NCI-H446 (cell line): Measurements from ENCODE around the gene IGFBP2.

Experiments used
- DNase-seq, 2 experiments: peaks; one replicate each; lab custom pipeline; 2025; lab: John Stamatoyannopoulos, UW

The IGFBP2 gene

DNA sequence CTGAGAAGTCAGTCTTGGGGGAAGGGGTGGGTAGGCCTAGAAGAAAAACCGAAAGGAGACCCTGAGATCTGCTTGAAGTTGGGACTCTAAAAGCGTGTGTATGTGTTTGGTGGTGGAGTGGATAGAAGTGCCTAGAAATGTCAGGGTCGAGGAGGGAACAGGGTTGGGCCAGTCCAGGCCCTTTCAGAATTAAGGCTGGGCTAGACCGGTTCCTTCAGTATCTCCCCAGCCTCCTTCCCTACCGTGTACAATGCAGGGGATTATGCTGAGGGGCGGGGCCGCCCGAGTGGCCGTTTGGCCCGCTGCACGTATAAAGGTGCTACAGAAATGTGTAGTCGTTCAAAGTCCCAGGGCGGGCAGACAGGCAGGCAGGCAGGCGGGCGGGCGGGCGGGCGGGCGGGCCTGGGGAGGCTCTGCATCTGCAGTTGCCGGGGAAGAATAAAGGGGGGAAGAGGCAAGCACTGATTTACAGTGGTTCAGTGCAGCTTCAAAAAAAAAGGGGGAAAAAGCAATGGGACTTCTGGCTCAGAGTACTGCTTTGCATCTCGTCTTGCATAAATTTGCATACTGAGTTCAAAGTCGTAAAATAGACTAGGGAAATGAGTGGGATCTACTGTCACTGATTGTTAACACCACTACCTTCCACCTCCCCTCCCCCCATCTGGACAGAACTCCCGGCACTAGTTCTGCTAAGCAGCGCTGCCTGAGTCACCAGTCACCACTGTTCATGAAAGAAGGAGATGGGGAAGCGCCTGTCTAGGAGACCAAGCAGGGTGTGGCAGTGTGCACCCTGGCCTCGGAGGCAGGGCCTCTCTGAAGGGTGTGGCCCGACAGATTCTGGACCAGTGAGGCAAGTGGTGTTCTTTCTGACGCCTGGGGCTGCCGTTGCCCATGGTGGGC is 3.6 kb downstream of the IGFBP2 start:
- no peak for DNase-seq

DNA sequence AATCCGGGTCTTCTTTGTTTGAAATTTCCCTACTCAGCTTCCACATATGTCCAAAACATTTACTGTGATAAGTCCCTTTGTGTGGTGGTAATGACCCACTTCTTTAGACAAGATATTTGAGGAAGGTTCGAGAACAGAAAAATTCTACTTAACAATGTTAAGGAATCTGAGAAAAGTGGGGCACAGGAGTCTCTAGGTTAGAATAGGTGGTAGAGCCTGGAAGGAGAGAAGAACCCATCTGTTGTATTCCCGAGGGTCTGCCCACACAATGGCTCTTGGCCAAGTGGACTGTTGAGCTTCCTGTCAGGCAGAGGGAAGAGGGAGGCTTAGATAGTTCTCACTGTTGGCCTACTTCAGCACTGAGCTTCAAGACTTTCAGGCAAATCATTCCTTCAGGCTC is 4.3 kb downstream of the IGFBP2 start:
- no peak for DNase-seq

DNA sequence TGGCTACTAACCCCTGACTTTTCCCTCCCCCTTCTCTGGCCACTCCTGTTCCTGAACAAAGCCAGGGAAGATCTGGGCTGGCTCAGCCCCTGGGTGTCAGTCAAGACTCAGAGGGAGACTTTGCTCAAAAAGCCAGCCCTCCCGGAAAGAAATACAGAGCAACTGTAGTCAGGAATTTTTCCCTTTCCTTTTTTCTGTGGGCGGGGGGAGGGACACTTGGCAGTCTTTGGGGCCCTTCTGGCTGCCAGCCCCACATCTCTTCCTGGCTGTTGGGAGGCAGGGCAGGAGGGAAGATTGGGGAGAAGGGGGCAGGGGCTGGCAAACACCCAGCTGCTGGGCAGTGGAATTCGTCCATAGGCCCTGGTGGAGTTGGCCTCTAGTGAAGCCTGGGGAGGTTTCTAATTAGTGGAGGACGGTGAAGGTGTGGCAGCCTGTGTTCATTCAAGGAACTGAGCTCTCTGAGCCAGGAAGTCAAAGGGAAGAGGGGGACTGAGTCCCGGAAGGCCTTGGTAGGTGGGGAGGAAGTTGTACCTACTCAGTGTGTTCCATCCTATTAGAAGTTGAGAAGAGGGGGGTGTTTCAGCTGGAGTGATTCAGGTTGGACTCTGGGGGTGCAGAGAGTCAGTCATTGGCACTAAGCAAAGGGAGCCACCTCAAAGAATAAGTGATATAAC is 10.9 kb downstream of the IGFBP2 start:
- peak in 1 of 2 experiments; percentile 68 for DNase-seq

DNA sequence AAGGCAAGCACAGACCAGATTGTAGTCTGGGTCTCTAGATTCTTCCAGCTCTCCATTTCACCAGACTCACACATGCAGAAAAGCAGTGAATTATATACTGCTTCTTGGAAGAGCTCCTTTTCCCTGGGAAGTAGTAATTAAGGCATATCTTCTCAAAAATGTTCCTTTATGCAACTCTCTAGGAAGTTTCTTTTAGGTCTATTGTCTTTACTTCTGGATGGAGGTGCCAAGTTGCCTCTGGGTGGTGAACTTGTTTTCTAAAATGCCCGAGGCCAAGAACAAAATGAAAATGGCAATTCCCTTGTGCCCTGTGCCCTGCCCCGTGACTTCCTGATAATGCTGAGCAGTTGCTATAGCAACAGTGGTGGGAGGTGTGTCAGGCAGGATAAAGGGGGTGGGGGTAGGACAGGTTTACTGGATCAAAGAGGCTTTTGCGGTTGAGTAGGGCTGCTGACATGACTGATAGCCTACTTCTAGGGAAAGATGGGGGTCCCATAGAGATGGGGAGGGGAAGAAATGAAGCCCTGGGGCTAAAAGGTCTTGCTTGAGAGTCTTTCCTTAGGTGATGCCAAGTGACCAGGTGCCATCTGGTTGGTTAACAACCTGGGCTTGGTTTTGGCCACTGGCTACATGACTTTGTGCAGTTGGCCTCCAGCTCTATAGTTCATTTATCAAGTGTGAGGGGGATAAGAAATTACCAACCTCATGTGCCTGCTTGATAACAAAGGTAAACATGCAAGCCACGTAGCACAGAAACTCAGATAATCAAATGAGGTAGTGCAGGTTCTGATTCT is 11.8 kb downstream of the IGFBP2 start:
- no peak for DNase-seq

DNA sequence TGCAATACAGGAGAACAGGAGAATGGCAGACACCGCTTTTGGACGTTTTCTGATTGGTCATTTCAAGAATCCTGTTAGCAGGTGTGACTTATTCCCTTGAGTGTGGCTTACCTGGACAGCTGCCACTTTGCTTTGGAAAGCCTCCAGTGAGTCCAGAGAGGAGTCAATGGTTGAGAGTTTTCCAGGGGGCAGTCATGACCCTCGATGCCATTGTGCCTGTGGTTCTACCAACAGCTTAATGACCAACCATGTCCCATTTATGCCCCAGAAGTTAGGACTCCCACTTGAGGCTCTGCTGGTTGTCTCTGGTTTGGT is 12.4 kb downstream of the IGFBP2 start:
- DNase-seq, result no peak

DNA sequence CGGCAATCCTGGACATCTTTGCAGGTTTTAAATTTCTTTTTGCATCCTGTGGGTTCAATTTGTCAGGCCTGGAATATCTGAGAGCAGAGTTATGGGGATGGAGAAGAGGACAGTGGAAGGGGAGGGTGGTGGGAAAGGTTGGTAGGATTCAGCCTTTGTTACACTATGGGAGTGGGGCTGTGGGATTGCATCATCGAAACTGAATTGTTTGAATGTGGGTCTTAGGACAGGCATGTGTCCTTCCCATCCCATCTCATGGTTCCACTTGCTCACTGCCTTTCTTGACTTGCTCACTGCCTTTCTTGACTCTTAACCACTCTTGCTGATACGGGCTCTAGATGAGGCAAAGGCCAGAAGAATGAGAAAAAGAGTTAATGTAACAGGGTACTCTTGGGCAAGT is 12.9 kb downstream of the IGFBP2 start:
- no peak for DNase-seq

DNA sequence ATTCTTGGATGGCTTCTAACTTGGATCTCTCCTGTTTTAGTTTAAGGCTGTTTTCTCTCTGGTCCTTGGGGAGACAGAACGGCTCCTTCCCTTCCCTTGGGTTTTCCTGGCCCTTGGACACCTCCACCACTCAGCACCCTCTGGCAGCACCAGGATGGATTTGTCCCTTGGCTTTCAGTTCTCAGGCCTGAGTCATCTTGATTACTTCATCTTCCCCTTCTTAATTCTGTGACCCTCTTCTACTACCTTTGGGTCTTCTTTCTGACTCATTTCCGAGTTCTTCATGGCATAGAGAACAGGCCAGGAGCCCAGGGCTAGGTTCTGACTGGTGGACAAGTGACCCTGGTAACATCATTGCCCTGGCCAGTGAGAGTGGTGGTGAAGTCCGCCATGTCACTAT is 14.9 kb downstream of the IGFBP2 start:
- DNase-seq, result no peak

DNA sequence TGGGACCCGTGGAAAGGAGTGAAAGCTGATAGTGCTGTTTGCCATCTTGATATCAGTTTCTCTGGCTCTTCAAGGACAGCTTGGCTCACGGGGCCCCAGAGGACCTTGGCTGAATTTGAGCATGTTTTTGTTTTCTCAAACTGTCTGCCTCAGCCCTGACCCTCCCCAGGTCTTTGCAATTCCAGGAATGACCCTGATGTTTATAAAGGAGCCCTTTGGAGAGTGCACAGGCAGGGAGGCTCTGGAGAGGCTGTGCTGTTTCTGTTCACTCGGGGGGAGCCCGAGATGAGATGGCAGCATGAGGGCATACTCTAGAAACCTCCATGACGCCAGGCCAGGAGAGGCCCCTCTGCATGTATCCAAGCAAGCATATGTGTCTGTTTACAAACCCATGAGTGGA is 16.4 kb downstream of the IGFBP2 start:
- DNase-seq, result no peak

DNA sequence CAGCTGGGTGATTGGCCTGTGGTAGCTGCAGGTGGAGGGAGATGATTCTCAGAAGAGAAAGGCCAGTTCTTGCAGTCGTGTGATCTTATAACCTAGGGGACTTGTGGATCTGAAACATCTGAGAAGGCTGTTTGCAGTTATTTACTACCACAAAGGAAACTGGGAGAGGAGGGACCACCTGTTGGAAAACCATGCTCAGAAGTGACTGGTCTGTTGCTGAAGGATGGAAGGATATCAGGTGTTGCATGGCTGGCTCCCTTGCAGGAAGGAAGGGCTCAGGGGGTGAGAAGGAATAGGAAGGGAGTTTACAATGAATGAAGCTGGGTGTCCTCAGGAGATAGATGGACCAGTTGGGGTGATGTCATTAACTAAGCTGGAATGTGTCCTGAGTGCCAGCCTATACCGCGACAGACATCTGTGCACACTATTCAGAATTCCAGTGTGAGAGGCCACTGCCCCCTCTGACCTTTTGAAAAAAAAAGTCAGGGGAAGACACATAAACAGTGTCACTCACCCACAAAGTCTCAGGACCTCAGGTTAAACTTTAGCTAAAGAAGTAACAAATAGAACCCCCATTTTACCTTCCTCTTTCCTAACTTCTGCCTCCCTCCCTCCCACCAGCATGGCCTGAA is 17.5 kb downstream of the IGFBP2 start:
- DNase-seq, result no peak

DNA sequence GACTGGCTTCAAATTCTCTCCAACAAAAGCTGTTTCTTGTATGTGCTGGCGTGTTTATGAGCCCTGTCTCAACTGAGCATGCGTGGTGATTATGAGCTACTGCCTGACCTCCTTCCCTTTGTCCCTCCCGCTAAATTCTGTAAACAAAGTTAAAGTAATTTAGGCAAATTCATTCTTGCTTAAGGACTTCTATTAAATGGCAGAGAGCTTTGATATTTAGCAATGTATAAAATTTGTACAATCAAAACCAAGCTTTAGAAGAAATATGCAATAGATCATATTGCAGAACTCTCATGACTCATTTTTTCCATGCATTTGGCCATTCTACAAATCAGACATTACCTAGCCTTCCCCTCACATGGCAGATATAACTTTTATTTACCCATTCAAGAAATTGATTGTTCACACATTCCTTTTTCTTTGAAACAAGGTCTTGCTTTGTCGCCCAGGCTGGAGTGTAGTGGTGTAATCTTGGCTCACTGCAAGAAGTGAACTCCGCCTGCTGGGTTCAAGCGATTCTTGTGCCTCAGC is 18.2 kb downstream of the IGFBP2 start:
- no peak for DNase-seq

DNA sequence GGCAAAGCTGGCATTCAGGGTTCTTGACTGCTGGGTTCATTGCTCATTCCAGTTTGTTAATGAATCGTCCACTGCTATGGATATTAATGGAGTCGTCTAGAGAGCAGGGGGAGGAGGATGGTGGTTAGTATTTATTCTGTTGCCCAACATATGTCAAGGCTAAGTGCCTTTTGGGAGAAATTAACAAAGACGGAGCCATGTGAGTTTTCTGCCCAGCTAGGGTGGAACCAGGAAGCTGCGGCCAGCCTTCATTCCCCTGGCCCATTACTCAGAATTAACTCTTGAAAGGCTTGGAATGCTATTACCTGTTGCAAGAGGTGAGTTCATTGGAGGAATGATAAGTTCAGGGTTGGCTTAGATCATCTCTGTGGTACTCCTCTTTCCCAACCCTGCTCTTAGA is 19.3 kb downstream of the IGFBP2 start:
- no peak for DNase-seq

DNA sequence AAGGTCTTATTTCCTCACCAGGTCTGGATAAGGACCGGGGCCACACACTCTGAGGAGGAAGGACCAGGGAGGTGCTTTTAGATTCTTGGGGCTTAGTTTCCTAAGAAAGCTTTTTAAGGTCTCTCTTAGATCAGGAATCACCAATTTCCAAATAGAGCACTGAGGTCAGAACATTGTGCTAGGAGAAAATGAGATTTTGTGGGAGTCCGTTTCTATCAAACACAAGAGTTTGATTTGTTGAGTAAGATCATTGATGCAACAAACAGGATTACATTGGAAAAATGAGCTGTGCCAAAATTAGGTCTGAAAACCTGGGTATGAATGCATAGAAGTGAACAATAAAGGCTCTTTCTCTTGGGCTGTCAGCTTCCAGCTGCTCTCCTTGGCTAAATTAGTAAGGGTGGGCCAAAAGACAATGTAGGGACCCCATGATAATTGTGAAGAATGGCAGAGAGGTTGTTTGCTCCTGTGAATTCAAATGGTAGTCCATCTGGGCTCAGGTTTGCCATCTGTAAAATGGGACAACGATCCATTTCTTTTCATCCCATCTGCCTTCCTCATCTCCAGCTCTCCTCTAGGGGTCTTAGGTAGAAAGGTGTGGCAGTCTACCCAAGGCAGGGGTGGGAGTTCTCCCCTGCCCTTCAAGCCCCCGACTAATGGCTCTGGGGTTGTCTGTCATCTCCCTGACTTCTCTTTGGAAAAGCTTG is 20.0 kb downstream of the IGFBP2 start:
- DNase-seq, result no peak

DNA sequence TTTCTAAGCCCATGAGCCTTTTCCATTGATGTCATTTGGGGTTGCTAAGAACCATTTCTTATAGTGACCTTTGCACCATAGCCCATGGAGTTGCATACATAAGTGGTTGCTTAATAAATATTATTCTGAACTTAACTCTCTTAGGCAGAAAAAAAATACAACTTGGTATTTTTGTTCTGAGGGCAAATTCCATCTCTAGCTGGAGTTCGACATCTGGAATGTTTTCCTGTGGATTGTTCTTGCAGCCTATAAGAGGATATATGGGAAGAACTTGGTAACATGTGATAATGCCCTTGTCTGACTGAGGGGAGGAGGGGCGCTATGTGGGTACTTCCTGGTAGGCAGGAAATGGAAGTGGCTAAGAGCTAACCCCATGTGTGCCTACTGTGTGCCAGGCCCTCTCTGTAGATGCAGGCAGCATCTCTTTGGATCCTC is 20.7 kb downstream of the IGFBP2 start:
- DNase-seq, result no peak

DNA sequence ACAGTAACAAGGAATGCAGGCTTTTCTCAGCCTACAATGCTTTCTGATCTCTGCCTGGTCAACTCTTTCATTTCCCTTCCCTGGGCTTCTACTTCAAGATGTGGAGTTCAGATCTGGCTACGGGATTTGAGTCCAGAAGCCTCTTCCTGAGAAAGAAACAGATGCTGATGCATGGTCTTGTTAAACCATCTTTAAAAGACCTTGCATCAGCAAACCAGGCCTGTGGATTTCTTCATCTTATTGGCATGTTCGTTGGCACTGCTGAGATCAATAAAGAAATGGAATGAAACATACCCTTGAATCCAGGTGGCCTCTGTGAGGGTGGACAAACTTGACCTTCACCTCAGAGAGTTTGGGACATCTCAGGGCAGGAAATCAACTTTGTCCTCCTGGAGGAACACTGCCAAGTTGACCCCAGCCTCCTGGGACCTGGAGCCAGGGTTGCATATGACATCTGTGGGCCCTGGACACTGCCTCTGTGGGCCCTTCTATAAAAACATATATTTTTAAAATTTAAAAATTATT is 21.4 kb downstream of the IGFBP2 start:
- no peak for DNase-seq

DNA sequence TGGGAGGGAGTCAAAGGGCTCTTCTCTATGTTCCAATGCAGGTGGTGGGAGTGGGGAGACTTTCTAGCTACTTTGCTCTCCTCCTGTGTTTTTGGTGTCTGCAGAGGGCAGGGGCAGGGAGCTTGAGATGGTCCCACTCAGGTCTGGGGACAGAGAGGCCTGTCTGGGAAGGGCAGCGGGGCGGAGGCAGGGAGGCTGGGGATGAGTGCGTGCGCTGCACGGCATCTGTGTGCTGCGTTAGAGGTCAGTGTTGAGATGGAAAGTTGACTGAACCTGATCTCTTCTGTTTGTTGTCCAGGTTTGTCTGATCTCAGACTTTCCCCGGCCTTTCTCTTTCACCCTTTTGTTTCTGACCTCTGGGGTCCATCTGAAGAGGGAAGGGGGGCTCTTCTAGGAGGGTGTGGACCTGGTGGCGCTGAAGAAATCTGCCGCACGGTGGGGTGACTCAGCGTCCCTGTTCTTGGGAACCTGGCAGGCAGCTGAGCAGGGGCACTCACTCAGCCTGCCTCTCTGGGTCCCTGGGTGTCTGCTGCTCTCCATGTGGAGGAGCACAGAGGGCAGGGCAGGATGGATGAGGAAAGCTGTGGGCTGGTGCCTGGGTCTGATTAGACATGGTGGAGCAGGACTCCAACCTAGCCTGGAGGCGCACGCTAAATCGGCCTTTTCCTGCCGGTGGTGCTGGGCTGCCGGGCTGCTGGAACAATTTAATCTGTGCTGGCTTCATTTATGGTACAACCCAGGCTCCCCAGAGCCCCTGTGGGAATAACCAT is 24.1 kb downstream of the IGFBP2 start:
- no peak for DNase-seq

DNA sequence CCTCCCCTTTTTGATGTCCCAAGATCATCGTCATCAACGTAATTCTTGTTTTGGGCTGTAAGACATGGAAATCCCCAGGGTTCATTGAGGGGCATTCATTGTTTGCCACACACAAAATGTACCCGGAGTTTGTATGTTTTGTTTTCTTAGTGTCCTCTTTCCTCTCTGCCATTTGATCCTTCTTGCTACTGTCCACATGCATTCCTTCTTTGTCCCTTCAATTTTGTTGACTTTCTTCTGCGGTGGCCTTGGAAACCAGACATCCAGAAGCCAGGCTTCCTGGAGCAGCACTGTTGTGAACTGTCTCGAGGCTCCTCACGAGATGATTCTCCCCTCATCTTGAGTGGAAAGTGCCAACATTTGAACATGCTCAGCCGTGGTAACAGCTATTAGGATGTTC is 24.8 kb downstream of the IGFBP2 start:
- DNase-seq, result no peak

DNA sequence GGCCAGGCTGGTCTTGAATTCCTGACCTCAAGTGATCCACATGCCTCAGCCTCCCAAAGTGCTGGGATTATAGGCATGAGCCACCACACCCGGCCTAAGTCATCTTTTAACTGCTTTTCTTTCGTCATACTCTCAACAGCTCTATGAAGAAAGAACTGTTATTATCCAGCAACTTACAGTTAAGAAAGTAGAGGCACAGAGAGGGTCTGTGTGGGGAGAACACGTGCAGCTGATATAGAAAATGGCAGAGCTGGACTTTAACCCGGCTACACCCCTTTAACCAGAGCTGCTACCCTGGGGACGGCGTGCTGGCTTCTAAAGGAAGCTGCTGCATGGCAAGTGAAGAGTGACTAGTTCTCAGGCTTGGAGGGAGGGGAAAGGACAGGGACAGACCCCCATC is 25.5 kb downstream of the IGFBP2 start:
- DNase-seq, result no peak

DNA sequence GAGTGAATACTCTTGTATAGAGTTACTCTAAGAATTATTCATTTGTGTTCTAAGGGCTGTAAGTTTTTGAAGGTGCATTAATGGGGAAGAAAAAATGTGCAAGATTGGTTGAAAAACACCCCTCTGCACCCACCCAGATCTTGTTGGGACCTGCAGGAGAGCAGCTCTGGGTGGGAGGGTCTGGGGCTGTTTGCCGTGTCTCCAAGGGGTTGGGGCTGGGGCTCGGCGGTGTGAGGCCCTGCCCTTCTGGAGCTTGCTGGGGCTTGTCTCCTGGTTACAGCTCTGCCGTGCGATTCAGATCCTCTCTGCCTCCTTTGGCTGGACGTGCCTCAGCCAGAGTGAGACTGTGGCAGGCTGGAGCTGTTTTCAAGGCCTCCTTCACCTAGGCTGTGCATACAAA is 26.1 kb downstream of the IGFBP2 start:
- no peak for DNase-seq

DNA sequence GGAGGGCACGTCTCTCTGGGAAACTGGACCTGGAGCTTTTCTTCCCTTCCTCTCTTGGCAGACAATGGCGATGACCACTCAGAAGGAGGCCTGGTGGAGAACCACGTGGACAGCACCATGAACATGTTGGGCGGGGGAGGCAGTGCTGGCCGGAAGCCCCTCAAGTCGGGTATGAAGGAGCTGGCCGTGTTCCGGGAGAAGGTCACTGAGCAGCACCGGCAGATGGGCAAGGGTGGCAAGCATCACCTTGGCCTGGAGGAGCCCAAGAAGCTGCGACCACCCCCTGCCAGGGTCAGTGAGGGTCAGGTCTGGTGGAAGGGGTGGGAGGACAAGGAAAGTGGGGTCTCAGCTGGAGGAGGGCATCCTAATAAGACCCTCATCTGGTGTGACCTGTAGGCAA is 27.3 kb downstream of the IGFBP2 start:
- no peak for DNase-seq

DNA sequence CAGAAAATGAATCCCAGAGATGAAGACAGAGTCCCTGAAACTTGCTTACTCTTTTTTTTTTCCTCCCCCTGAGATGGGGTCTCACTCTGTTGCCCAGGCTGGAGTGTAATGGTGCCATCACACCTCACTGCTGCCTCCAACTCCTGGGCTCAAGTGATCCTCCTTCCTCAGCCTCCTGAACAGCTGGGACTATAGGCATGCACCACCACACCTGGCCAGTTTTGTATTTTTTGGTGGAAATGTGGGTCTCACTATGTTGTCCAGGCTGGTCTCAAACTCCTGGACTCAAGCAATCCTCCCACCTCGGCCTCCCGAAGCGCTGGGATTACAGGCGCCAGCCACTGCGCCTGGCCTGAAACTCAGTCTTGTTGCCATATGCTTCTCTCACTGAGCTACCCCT is 27.8 kb downstream of the IGFBP2 start:
- no peak for DNase-seq
